GM12865 (cell line): Measurements from ENCODE around the gene ITGB7.

Experiments
- DNase-seq: peaks from one replicate; pipeline ENCODE4 v3.0.0; 2010; ENCODE audit warnings: low read depth
- H3K4me3 ChIP-seq: 2 replicates; pipeline ENCODE4 v1.5.1; 2011; ENCODE audit warnings: mild to moderate bottlenecking, low read depth, low read length, control low read depth
- CTCF ChIP-seq: IDR thresholded peaks from 2 replicates; pipeline ENCODE4 v1.5.1; 2011; ENCODE audit warnings: low read length, control low read depth, low read depth, inconsistent platforms; ENCODE audit not compliant: insufficient read depth; ENCODE audit errors: missing control alignments

The ITGB7 gene

DNA sequence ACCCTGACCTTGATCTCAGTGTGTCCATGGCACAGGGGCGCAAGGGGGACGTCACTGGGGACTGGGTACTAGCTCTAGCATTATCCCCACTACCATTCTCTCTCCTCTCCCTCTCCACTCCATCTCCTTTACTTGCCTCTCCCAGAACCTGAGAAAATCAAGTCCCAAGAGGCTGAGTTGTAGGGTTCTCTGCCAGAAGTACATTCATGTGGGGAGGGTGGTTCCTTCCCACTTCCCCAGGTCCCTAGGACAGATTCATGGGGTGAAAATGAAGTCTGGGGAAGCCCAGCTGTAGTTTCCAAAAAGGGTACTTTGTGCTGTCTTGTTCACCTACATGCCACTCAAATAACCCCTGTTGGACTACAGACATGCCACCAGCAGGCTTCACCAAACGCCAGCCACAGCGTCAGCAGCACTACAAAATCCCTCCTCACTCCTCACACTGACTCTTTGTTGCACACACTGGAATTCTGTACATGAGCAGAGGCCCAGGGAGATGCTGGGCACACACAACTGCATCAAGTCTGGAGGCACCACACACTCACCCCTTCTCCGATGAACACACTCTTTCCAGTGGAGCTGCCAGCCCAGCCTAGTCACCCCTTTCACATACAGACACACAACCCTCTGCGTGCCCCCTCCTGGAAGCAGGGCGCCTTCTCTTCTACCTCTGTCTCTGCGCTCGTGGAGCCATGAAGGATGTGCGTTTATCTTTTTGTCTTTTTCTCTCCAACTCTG lies 18.0 kb upstream of the ITGB7 start:
- TF ChIP-seq CTCF, result no peak
- DNase-seq, result no peak
- no peak overlapping the region for H3K4me3 ChIP-seq

DNA sequence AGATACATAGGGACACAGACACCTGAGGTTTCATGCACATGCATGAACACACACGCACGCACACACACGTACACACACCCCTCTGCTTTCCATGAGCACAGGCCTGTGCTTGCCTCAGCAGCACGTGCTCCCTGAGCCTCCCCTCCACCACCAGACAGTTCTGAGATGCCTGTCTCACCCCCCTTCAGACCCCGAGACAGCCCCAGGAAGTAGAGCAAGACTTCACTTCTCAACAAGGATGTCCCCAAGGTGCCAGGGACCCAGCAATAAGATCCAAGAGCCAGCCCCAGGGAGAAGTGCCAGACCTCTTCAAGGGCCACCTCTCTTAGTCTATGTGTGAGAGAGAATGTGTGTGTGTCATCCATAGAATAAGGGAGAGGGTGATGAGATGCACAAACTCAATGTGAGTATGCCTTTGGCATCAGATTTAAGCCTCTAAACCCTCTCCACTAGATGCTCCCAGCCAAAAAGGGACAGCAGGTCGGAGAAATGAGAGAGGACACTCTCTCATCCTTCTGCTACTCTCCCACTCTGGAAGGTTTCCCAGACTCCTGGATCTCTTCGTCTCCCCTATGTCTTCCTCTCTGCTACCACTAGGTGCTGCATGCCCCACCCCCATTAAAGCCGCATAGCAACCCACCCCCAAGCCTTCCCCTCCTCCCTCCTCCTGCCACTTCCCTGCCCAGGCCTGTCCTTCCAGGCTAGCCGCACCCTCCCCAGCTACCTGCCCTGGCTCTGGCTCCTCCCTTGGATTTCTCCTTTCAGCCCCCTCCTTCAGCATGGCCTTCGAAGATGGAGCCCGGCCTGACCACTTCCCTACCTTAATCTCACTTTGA lies 17.2 kb upstream of the ITGB7 start:
- DNase-seq, result no peak
- no peak for TF ChIP-seq CTCF
- H3K4me3 ChIP-seq, result no peak overlapping the region

GRCh38 chr12:53223389-53224060 lies 16.5 kb upstream of the ITGB7 start:
- no peak for TF ChIP-seq CTCF
- no peak for DNase-seq
- H3K4me3 ChIP-seq, result no peak overlapping the region

DNA sequence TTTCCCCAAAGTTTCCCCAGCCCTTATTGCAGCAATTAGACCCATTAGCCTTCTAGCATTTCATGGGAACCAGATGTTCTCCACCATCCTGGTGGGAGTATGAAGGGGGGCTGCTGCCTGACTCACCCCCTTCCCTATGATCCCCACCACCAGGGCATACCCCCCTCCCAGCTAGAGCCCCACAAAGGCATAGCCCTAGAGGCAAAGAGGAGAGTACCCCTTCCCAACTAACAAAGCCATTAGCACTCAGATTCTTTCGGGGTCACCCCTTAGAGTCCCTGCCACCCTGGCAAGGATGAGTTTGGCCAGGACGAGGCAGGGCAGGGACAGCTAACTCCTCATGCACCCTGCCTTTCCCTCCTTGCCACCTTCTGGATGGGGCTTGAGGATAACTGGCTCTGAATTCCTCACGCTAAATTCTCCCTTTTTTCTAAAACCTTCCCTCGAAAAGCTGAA lies 15.8 kb upstream of the ITGB7 start:
- DNase-seq, result no peak
- H3K4me3 ChIP-seq, result no peak overlapping the region
- no peak for TF ChIP-seq CTCF

- no peak for DNase-seq
- H3K4me3 ChIP-seq, result peak overlapping the region; percentile 60
- no peak for TF ChIP-seq CTCF
These were observed 15.2 kb upstream of the ITGB7 start for GRCh38 chr12:53222170-53222721.

DNA sequence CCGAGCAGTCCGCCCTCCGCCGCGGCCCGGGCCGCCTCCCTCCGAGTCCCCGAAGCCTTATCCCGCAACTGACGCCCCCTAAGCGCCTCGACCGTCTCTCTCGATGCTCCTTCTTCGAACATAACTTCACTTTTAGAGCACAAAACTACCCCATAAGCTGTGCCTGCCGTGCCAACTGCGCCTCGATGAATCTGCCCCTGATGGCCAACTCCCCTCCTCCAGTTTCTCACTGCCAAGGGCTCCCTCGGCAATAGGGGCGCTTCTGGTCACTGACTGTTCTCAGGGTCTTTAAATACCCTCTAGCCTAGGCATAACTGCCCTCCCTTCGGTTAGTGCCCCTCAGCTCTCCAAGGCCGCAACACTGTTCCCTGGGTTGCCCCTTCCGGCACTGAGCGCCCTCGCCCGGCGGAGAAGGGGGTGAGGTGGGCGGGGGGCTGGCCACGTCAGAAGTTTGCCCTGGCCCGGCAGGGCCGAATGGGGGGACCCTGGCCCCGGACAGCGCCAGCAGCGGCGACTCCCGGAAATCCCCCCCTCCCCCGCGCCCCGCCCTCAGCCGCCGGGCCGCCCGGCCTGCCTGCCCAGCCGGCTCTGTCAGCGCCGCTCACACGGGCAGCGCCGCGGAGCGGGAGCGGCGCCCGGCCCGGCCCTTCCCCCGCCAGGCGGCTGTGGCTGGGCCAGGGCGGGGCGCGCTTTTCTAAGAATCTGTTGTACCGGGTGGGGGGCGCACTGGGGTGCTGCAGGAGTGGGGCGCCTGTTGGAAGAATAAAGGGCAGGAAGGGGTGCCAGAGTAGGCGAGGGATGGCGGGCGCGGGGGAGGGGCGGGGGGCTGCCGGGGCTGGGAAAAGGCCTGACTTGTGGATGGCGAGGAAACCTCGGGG lies 14.4 kb upstream of the ITGB7 start:
- peak; percentile 67 for DNase-seq
- peak; percentile 25 for TF ChIP-seq CTCF
- H3K4me3 ChIP-seq, result peak overlapping the region; percentile 60
